GM23248 (cell line): ENCODE results near the gene BYSL. TPM values are rescaled to one million over a fixed set of nuclear protein-coding genes. Genes with fewer than 3 reads are reported as not detected.

Source experiments
- DNase-seq: peaks from one replicate; pipeline ENCODE4 v3.0.0-alpha.2; 2015
- H2AFZ ChIP-seq: fragments of 200-600 bp; sonication (generic); 2 replicates; pipeline ENCODE4 v1.6.1; 2016; ENCODE audit warnings: antibody characterized with exemption
- H3F3A ChIP-seq: fragments of 200-600 bp; sonication (generic); 2 replicates; pipeline ENCODE4 v1.6.1; 2016; ENCODE audit warnings: mild to moderate bottlenecking, antibody characterized with exemption, mixed run types; ENCODE audit not compliant: insufficient read depth
- H3K27ac ChIP-seq: fragments of 200-600 bp; sonication (generic); 2 replicates; pipeline ENCODE4 v1.5.1; 2016; ENCODE audit warnings: mild to moderate bottlenecking
- H3K27me3 ChIP-seq: fragments of 200-600 bp; sonication (generic); replicated peaks from 2 replicates; pipeline ENCODE4 v1.6.1; 2016; ENCODE audit warnings: mild to moderate bottlenecking; ENCODE audit not compliant: insufficient read depth
- H3K36me3 ChIP-seq: fragments of 200-600 bp; sonication (generic); 2 replicates; pipeline ENCODE4 v1.6.1; 2016; ENCODE audit warnings: low read depth, mild to moderate bottlenecking
- H3K4me1 ChIP-seq: fragments of 200-600 bp; sonication (generic); 2 replicates; pipeline ENCODE4 v1.6.1; 2016; ENCODE audit warnings: mild to moderate bottlenecking; ENCODE audit not compliant: insufficient read depth
- H3K4me2 ChIP-seq: fragments of 200-600 bp; sonication (generic); one replicate; pipeline ENCODE4 v1.6.1; 2016; ENCODE audit warnings: mild to moderate bottlenecking; ENCODE audit not compliant: unreplicated experiment
- H3K4me3 ChIP-seq: fragments of 200-600 bp; sonication (generic); 2 replicates; pipeline ENCODE4 v1.5.1; 2016; ENCODE audit warnings: mild to moderate bottlenecking
- H3K79me2 ChIP-seq: fragments of 200-600 bp; sonication (generic); 2 replicates; pipeline ENCODE4 v1.6.1; 2016; ENCODE audit warnings: mild to moderate bottlenecking; ENCODE audit not compliant: insufficient read depth
- H3K9ac ChIP-seq: fragments of 200-600 bp; sonication (generic); 2 replicates; pipeline ENCODE4 v1.6.1; 2016; ENCODE audit warnings: mild to moderate bottlenecking
- H3K9me2 ChIP-seq: fragments of 200-600 bp; sonication (generic); 2 replicates; pipeline ENCODE4 v1.6.1; 2016; ENCODE audit warnings: mixed run types, mild to moderate bottlenecking, moderate library complexity; ENCODE audit not compliant: insufficient read depth
- H3K9me3 ChIP-seq: fragments of 200-600 bp; sonication (generic); one replicate; pipeline ENCODE4 v1.6.1; 2017; ENCODE audit warnings: low read depth
- H4K20me1 ChIP-seq: fragments of 200-600 bp; sonication (generic); 2 replicates; pipeline ENCODE4 v1.6.0; 2016; ENCODE audit not compliant: insufficient read depth
- EZH2 ChIP-seq: fragments of 200-600 bp; sonication (generic); IDR thresholded peaks from 2 replicates; pipeline ENCODE4 v1.6.1; 2018; ENCODE audit warnings: antibody characterized with exemption, mild to moderate bottlenecking; ENCODE audit not compliant: insufficient read depth, poor library complexity, severe bottlenecking
- EZH2phosphoT487 ChIP-seq: fragments of 200-600 bp; sonication (generic); IDR thresholded peaks from 2 replicates; pipeline ENCODE4 v1.6.1; 2018; ENCODE audit warnings: antibody characterized with exemption, moderate library complexity, mild to moderate bottlenecking, low read depth; ENCODE audit not compliant: insufficient read depth
- WGBS, 2 experiments: methylation state at CpG; one replicate each; pipeline ENCODE4 v1.1.6; 2015 to 2017; ENCODE audit warnings: low lambda C conversion rate in 2 of 2, low coverage in 1 of 2; ENCODE audit errors: missing lambda C conversion rate in 2 of 2; 5-methylcytosine and 5-hydroxymethylcytosine counted together
- in situ Hi-C: fragments of 300-500 bp; cut with MboI; formaldehyde crosslinking; loops from 2 replicates; pipeline ENCODE4 v1.15.0; 2020
- polyA plus RNA-seq: library from polyadenylated mRNA; unstranded; fragments of >200 nt; fragmentation: Nextera tagmentation; extraction: Ambion mirVana; gene quantifications from 2 replicates; pipeline ENCODE4 v1.2.1, GENCODE V29; 2016
- total RNA-seq: library from RNA; depleted of rRNA; stranded (reverse); fragments of >200 nt; shearing (Covaris generic); gene quantifications from 2 replicates; pipeline ENCODE4 v1.2.3, GENCODE V29; 2014

BYSL gene
- total and polyA plus RNA-seq, 2 experiments from 2014 or later, result 11.0 to 28.0 TPM

GRCh38 chr6:41877051-41877680 is 44.1 kb upstream of the BYSL start:
- Histone ChIP-seq H3K4me3 (no peak overlapping the region), H3K36me3 (no peaks in the 10 kb centered on the region), H2AFZ (no peak overlapping the region), H3K27ac (no peak overlapping the region), H3K4me1 (peaks cover 17% of the 10 kb centered on the region), H3K9me3 (no peaks in the 10 kb centered on the region), H4K20me1 (no peaks in the 10 kb centered on the region), H3K9me2 (no peaks in the 10 kb centered on the region), H3K9ac (no peak overlapping the region), H3K27me3 (no peaks in the 10 kb centered on the region), H3K4me2 (no peak overlapping the region), H3K79me2 (no peaks in the 10 kb centered on the region), H3F3A (peaks cover 26% of the 10 kb centered on the region)
- in situ Hi-C loops, result no loop called here
- DNase-seq, result no peak
- WGBS, 2 experiments, result 93 to 99% methylated on average over 2 of the region's 2 CpGs
- TF ChIP-seq EZH2phosphoT487, result no peak
- TF ChIP-seq EZH2, result no peak

GRCh38 chr6:41878246-41878645 is 43.1 kb upstream of the BYSL start:
- H3K27me3 ChIP-seq, result no peaks in the 10 kb centered on the region
- H3K79me2 ChIP-seq, result no peaks in the 10 kb centered on the region
- H3K9me2 ChIP-seq, result no peaks in the 10 kb centered on the region
- in situ Hi-C loops, result no loop called here
- H3K4me1 ChIP-seq, result peaks cover 17% of the 10 kb centered on the region
- peak overlapping the region; percentile 42 for H3K4me3 ChIP-seq
- H2AFZ ChIP-seq, result no peak overlapping the region
- peak overlapping the region; percentile 56 for H3K27ac ChIP-seq
- H3K36me3 ChIP-seq, result no peaks in the 10 kb centered on the region
- peaks cover 26% of the 10 kb centered on the region for H3F3A ChIP-seq
- H3K4me2 ChIP-seq, result peak overlapping the region; percentile 74
- TF ChIP-seq EZH2 (no peak), EZH2phosphoT487 (no peak)
- 9 to 12% methylated on average over 2 of the region's 2 CpGs for WGBS, 2 experiments
- DNase-seq, result peak; percentile 72
- no peaks in the 10 kb centered on the region for H4K20me1 ChIP-seq
- peak overlapping the region; percentile 15; the same call in 1 of the 2 replicates for H3K9ac ChIP-seq
- no peaks in the 10 kb centered on the region for H3K9me3 ChIP-seq

- DNase-seq, result peak; percentile 80
- Histone ChIP-seq H3K9ac (peak overlapping the region; percentile 15; the same call in 1 of the 2 replicates), H3K4me1 (peaks cover 17% of the 10 kb centered on the region), H3K27me3 (no peaks in the 10 kb centered on the region), H2AFZ (no peak overlapping the region), H3K9me2 (no peaks in the 10 kb centered on the region), H3K4me2 (peak overlapping the region; percentile 74), H3K79me2 (no peaks in the 10 kb centered on the region), H3K4me3 (peak overlapping the region; percentile 42), H3K9me3 (no peaks in the 10 kb centered on the region), H3F3A (peaks cover 26% of the 10 kb centered on the region), H3K27ac (peak overlapping the region; percentile 56), H4K20me1 (no peaks in the 10 kb centered on the region), H3K36me3 (no peaks in the 10 kb centered on the region)
- TF ChIP-seq EZH2phosphoT487, result no peak
- TF ChIP-seq EZH2, result no peak
- WGBS, 2 experiments, result 62 to 64% methylated on average over 5 of the region's 5 CpGs
- in situ Hi-C loops, result no loop called here
These were observed 42.3 kb upstream of the BYSL start for GRCh38 chr6:41878961-41879405.

- H4K20me1 ChIP-seq, result no peaks in the 10 kb centered on the region
- H3K79me2 ChIP-seq, result no peaks in the 10 kb centered on the region
- in situ Hi-C loops, result no loop called here
- TF ChIP-seq EZH2 (no peak), EZH2phosphoT487 (no peak)
- H3K9ac ChIP-seq, result no peak overlapping the region
- H3K4me2 ChIP-seq, result no peak overlapping the region
- no peaks in the 10 kb centered on the region for H3K27me3 ChIP-seq
- H3K36me3 ChIP-seq, result no peaks in the 10 kb centered on the region
- H3F3A ChIP-seq, result peaks cover 26% of the 10 kb centered on the region
- no peak overlapping the region for H3K4me3 ChIP-seq
- H3K9me2 ChIP-seq, result no peaks in the 10 kb centered on the region
- H3K27ac ChIP-seq, result no peak overlapping the region
- no peak for DNase-seq
- WGBS, 2 experiments, result 58 to 62% methylated on average over 1 of the region's 1 CpG
- no peaks in the 10 kb centered on the region for H3K9me3 ChIP-seq
- H2AFZ ChIP-seq, result no peak overlapping the region
- peaks cover 17% of the 10 kb centered on the region for H3K4me1 ChIP-seq
These were observed 39.8 kb upstream of the BYSL start for GRCh38 chr6:41881506-41881905.
